ENCODE results near the gene SOBP.
"Not testable (repeated sequence)": the region's sequence is repeated elsewhere in the genome, so short reads cannot be mapped to it uniquely, and the experiment has no call there.

DNA sequence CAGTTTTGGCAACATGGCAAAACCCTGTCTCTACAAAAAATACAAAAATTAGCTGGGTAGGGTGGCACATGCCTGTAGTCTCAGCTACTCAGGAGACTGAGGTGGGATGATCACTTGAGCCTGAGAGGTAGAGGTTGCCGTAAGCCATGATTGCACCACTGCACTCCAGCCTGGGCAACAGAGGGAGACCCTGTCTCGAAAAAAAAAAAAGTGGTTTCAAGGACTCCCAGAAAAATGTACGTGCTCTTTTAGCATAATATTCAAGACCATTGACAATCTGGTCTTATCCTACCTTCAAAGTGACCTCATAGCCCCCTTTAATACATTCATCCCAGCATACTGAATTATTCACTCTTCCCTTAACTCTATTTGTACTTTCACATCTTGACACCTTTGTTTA, 14.6 kb upstream of the SOBP start:
- TF ChIP-seq, protein P1, sequence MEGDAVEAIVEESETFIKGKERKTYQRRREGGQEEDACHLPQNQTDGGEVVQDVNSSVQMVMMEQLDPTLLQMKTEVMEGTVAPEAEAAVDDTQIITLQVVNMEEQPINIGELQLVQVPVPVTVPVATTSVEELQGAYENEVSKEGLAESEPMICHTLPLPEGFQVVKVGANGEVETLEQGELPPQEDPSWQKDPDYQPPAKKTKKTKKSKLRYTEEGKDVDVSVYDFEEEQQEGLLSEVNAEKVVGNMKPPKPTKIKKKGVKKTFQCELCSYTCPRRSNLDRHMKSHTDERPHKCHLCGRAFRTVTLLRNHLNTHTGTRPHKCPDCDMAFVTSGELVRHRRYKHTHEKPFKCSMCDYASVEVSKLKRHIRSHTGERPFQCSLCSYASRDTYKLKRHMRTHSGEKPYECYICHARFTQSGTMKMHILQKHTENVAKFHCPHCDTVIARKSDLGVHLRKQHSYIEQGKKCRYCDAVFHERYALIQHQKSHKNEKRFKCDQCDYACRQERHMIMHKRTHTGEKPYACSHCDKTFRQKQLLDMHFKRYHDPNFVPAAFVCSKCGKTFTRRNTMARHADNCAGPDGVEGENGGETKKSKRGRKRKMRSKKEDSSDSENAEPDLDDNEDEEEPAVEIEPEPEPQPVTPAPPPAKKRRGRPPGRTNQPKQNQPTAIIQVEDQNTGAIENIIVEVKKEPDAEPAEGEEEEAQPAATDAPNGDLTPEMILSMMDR (IDR thresholded peaks at IDR 0.05) = not testable (repeated sequence)
- TF ChIP-seq POLR2A (IDR thresholded peaks at IDR 0.05) = not testable (repeated sequence)

Measured in thyroid gland (tissue), 4 donors.